Right ventricle myocardium inferior (tissue), 1 donor: ENCODE measurements around the gene IGF2R. TPM values are rescaled to one million over a fixed set of nuclear protein-coding genes. Genes with fewer than 3 reads are reported as not detected.

ENCODE experiments used
- total RNA-seq: library from RNA; stranded (reverse); fragmentation: NEBNext Ultra II Directional; extraction: Animal tissue kit (Norgen Biotek cat#: 25700); gene quantifications from one replicate; pipeline ENCODE4 v1.2.1, GENCODE V29; 2021
- donor health status: DM: no; HTN: yes; CAD: no; lungs with severe emphysema.

Gene IGF2R
- total RNA-seq, 1 donor from 2014 or later: 63.1 TPM

Other genes starting within 250 kb of the IGF2R start
- 45.9 TPM for gene WTAP, start 241.6 kb upstream of the IGF2R start, total RNA-seq
- gene ACAT2, start 207.0 kb upstream of the IGF2R start, total RNA-seq: 5.2 TPM
- 170 TPM for gene TCP1, start 179.5 kb upstream of the IGF2R start, total RNA-seq
- gene MRPL18, start 178.6 kb upstream of the IGF2R start, total RNA-seq: 69.8 TPM
- gene PNLDC1, start 168.8 kb upstream of the IGF2R start, total RNA-seq: 0.32 TPM
- gene MAS1, start 78.1 kb upstream of the IGF2R start, total RNA-seq: not detected
- gene SLC22A1, start 152.7 kb downstream of the IGF2R start, total RNA-seq: 0.51 TPM